Fibroblast of lung (primary cell): Measurements from ENCODE around the gene TMEM169. TPM values are rescaled to one million over a fixed set of nuclear protein-coding genes. Genes with fewer than 3 reads are reported as not detected.

Experiments used
- DNase-seq, 2 donors: peaks; one replicate each; pipeline versions ENCODE4 v3.0.0 to v3.0.0-alpha.2; 2010; ENCODE audit warnings: low read depth in 2 of 2
- H2AFZ ChIP-seq: 2 replicates; pipeline ENCODE4 v1.5.1; 2012; ENCODE audit warnings: low read length, control low read depth, inconsistent platforms
- H3K27ac ChIP-seq: 2 replicates; pipeline ENCODE4 v1.5.1; 2011; ENCODE audit warnings: low read length, control low read depth; ENCODE audit not compliant: insufficient read depth
- H3K27me3 ChIP-seq: 2 replicates; pipeline ENCODE4 v1.5.1; 2011; ENCODE audit warnings: mild to moderate bottlenecking, low read length; ENCODE audit not compliant: control insufficient read depth, insufficient read depth
- H3K36me3 ChIP-seq: 2 replicates; pipeline ENCODE4 v1.5.1; 2011; ENCODE audit warnings: low read length; ENCODE audit not compliant: control insufficient read depth, insufficient read depth
- H3K4me1 ChIP-seq: 2 replicates; pipeline ENCODE4 v1.5.1; 2011; ENCODE audit warnings: low read length; ENCODE audit not compliant: control insufficient read depth, insufficient read depth; ENCODE audit errors: extremely low read depth
- H3K4me2 ChIP-seq: 2 replicates; pipeline ENCODE4 v1.5.1; 2011; ENCODE audit warnings: low read length, control low read depth; ENCODE audit not compliant: insufficient read depth; ENCODE audit errors: extremely low read depth
- H3K4me3 ChIP-seq, 4 experiments: fragments of 200-600 bp in 1 of 4; sonication (generic) in 1 of 4; replicated peaks in 1 of 4; 2 replicates each; pipeline ENCODE4 v1.5.1; 2011 to 2016; ENCODE audit warnings: low read length in 4 of 4, low read depth in 3 of 4, mild to moderate bottlenecking in 3 of 4, control low read depth in 2 of 4, inconsistent platforms in 1 of 4, mixed read lengths in 1 of 4; ENCODE audit not compliant: insufficient read depth in 1 of 4; ENCODE audit errors: control extremely low read depth in 1 of 4
- H3K79me2 ChIP-seq: 2 replicates; pipeline ENCODE4 v1.5.1; 2012; ENCODE audit warnings: mild to moderate bottlenecking, low read length, inconsistent platforms; ENCODE audit not compliant: control insufficient read depth, insufficient read depth
- H3K9ac ChIP-seq: 2 replicates; pipeline ENCODE4 v1.5.1; 2011; ENCODE audit warnings: mild to moderate bottlenecking, low read length, control low read depth; ENCODE audit not compliant: insufficient read depth
- H3K9me3 ChIP-seq: 2 replicates; pipeline ENCODE4 v1.5.1; 2012; ENCODE audit warnings: low read depth, low read length; ENCODE audit not compliant: control insufficient read depth, insufficient read depth
- H4K20me1 ChIP-seq: 2 replicates; pipeline ENCODE4 v1.5.1; 2011; ENCODE audit warnings: low read length; ENCODE audit not compliant: control insufficient read depth, insufficient read depth; ENCODE audit errors: extremely low read depth
- EZH2 ChIP-seq: IDR thresholded peaks from 2 replicates; pipeline ENCODE4 v1.5.1; 2012; ENCODE audit warnings: low read length, control low read depth, mild to moderate bottlenecking; ENCODE audit errors: missing control alignments
- polyA plus RNA-seq, 2 donors: library from polyadenylated mRNA; depleted of rRNA in 1 of 2; stranded (reverse) in 1 of 2; unstranded in 1 of 2; fragments of >200 nt; gene quantifications; 2 replicates each; pipeline ENCODE4 v1.2.1, GENCODE V29; 2011 to 2012; ENCODE audit warnings: missing spikeins in 1 of 2
- total RNA-seq: library from RNA; depleted of rRNA; stranded (reverse); fragments of >200 nt; gene quantifications from 2 replicates; pipeline ENCODE4 v1.2.1, GENCODE V29; 2014
- TF ChIP-seq, protein P1 (sequence below), 2 donors: IDR thresholded peaks in 1 of 2; conservative IDR thresholded peaks in 1 of 2; 1 replicate in 1 of 2; 2 replicates in 1 of 2; pipeline ENCODE4 v1.5.1; 2011 to 2012; ENCODE audit warnings: low read length in 2 of 2, control low read depth in 1 of 2, inconsistent platforms in 1 of 2, low read depth in 1 of 2, mild to moderate bottlenecking in 1 of 2

TMEM169 gene
- total and polyA plus RNA-seq, 2 donors (not counting 1 experiment from before 2014, with no cell fraction given) = 0.10 to 0.50 TPM

DNA sequence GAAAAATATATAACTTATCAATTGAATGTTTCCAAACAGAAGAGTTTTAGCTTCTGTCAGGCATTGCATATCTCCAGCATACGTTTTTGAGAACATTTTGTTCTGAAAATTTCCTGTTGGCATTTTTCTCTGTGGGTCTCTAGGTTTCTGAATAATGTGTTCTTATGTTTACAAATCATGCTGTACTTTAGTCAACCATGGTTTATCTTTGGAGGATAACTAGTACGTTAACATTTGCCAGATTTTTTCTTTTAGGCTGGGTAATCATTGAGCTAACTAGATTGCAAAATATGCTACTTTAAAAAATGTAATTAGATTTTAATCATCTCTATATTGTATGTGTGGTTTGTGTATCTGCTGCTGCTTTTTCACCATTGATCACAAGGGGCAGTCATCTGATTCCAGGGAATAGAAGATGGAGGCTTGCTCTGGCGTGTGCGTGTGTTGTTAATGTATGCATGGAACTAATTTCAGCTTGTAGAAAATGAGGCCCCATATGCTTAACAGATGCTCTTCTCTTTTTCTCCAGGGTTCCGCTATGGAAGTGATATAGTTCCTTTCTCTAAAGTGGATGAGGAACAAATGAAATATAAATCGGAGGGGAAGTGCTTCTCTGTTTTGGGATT, 48.7 kb downstream of the TMEM169 start:
- Histone ChIP-seq H3K36me3 (peaks cover 21% of the 10 kb centered on the region), H3K4me3 (no peak overlapping the region), H3K27me3 (no peaks in the 10 kb centered on the region), H3K4me1 (no peaks in the 10 kb centered on the region), H3K79me2 (peaks cover 14% of the 10 kb centered on the region), H3K9ac (no peak overlapping the region), H2AFZ (no peak overlapping the region), H3K9me3 (no peaks in the 10 kb centered on the region), H3K4me2 (no peak overlapping the region), H4K20me1 (no peaks in the 10 kb centered on the region), H3K27ac (no peak overlapping the region)
- peak in 1 of 2 donors; percentile 79 for DNase-seq
- no peak for TF ChIP-seq EZH2
- TF ChIP-seq, protein P1, sequence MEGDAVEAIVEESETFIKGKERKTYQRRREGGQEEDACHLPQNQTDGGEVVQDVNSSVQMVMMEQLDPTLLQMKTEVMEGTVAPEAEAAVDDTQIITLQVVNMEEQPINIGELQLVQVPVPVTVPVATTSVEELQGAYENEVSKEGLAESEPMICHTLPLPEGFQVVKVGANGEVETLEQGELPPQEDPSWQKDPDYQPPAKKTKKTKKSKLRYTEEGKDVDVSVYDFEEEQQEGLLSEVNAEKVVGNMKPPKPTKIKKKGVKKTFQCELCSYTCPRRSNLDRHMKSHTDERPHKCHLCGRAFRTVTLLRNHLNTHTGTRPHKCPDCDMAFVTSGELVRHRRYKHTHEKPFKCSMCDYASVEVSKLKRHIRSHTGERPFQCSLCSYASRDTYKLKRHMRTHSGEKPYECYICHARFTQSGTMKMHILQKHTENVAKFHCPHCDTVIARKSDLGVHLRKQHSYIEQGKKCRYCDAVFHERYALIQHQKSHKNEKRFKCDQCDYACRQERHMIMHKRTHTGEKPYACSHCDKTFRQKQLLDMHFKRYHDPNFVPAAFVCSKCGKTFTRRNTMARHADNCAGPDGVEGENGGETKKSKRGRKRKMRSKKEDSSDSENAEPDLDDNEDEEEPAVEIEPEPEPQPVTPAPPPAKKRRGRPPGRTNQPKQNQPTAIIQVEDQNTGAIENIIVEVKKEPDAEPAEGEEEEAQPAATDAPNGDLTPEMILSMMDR (conservative IDR thresholded peaks at IDR 0.05 in 1 of 2, IDR thresholded peaks at IDR 0.05 in 1 of 2; ENCODE audit: low read depth in 1 of 2, low read length in 2 of 2) = peak in 1 of 2 donors; percentile 20

DNA sequence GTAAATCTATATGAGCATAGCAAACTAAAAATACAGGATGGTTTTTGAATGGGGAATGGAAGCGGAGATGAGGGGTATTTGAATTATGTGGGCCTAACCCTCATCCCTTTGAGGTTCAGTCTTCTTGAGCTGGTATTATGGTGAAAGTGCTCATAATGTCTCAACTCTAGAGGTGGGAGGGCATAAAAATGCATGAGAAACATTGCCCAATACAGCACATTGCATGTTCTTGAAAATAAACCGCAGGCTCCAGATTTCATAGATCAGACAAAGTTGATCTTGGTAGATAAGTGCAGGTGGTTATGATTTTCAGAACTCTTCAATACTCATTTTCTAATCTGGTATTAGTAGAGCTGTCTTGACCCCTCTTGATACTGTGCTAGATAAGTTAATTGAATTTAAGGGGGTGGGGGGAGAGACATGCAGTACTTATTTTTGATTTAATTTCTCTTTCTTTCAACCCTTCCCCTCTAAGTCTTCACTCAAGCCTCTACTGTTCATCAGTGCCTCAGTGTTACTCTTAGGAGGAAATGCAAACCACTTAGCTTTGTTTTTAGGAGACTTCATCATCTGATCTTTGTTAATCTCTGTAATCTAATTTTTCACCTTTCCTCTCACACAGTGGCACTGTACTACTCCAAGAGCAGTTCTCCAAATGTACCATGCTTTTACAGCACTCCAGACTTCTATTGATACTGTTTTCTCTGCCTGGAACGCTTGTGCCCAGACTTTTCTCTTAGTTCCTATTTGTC, 49.6 kb downstream of the TMEM169 start:
- Histone ChIP-seq H3K4me2 (no peak overlapping the region), H3K36me3 (peaks cover 21% of the 10 kb centered on the region), H3K27ac (no peak overlapping the region), H3K9ac (no peak overlapping the region), H3K4me3 (no peak overlapping the region), H3K79me2 (peaks cover 14% of the 10 kb centered on the region), H3K27me3 (no peaks in the 10 kb centered on the region), H3K9me3 (no peaks in the 10 kb centered on the region), H4K20me1 (no peaks in the 10 kb centered on the region), H2AFZ (no peak overlapping the region), H3K4me1 (no peaks in the 10 kb centered on the region)
- TF ChIP-seq EZH2 = no peak
- TF ChIP-seq, protein P1 (conservative IDR thresholded peaks at IDR 0.05 in 1 of 2, IDR thresholded peaks at IDR 0.05 in 1 of 2; ENCODE audit: low read depth in 1 of 2, low read length in 2 of 2) = no peak
- DNase-seq = peak in 1 of 2 donors; percentile 19

DNA sequence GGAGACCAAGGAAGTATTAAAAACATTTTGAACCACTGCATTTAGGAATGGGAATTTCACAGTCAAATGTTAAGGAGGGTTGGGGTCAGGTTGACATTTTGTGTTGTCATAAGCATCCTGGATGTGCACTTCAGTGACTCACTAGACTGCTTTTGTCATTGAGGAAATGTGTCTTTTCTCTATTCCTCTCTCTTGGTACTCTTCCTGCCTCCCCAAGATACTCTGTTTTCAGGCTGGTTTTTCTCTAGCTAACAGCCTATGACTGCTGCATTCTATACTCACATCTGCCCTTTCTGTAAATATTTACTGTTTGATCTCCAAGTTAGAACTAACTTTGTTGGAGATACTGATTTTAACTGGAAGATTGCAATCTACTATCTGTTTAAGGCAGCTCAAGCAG, 50.9 kb downstream of the TMEM169 start:
- Histone ChIP-seq H3K36me3 (peaks cover 22% of the 10 kb centered on the region), H2AFZ (no peak overlapping the region), H3K27ac (no peak overlapping the region), H3K9me3 (no peaks in the 10 kb centered on the region), H3K79me2 (peaks cover 12% of the 10 kb centered on the region), H3K9ac (no peak overlapping the region), H3K4me3 (no peak overlapping the region), H3K27me3 (no peaks in the 10 kb centered on the region), H3K4me1 (no peaks in the 10 kb centered on the region), H3K4me2 (no peak overlapping the region), H4K20me1 (no peaks in the 10 kb centered on the region)
- DNase-seq = no peak
- TF ChIP-seq, protein P1 (conservative IDR thresholded peaks at IDR 0.05 in 1 of 2, IDR thresholded peaks at IDR 0.05 in 1 of 2; ENCODE audit: low read depth in 1 of 2, low read length in 2 of 2) = no peak
- no peak for TF ChIP-seq EZH2
